ENCODE results near the gene IKZF3.

Gene IKZF3

DNA sequence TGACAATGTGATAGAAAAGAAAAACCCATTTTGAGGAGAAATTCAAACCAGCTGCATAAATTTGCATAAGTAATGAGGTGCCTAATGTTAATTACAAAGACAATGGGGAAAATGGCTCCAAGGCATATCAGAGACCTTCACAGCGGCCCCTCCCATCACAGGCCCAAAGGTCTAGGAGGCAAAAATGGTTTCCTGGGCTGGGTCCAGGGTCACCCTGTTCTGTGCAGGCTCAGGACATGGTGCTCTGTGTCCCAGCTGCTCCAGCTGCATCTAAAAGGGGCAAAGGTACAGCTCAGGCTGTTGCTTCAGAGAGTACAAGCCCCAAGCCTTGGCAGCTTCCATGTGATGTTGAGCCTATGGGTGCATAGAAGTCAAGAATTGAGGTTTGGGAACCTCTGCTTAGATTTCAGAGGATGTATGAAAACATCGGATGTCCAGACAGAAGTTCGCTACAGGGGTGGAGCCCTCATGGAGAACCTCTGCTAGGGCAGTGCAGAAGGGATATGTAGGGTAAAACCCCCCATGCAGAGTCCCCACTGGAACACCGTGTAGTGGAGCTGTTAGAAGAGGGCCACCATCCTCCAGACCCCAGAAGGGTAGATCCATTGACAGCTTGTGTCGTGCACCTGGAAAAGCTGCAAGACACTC is 40.6 kb downstream of the IKZF3 start:
- DNase-seq: no peak
- intact Hi-C loops (cut with DNase I): no loop called here

DNA sequence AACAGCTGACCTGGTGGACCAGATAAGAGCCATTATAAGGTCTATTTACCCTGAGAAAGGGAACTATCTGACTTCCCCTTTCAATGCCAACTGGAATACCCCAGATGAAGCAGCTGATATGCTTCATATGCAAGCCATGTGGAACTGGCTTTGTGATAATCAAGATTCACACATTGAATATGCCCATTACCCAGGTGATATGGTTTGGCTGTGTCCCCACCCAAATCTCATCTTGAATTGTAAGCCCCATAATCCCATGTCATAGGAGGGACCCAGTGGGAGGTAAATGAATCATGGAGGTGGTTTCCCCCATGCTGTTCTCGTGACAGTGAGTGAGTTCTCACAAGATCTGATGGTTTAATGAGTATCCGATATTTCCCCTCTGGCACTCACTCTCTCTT is 42.1 kb downstream of the IKZF3 start:
- intact Hi-C loops (cut with DNase I): no loop called here
- DNase-seq: no peak

DNA sequence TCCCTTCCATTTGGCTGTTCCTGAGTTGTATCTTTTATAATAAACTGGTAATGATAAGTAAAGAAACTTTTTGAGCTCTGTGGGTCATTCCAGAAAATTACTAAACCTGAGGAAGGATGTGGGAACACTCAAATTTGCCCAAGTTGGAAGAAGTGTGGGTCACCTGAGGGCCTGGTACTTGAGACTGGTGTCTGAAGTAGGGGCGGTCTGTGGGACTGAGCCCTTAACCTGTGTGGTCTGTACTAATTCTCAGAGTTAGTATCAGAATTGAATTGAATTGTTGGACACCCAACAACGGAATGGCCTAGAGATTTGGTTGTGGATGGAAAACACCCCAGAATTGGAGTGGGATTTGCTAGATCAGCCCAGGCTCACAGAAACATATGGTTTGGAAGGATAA is 43.1 kb downstream of the IKZF3 start:
- intact Hi-C loops (cut with DNase I): no loop called here

DNA sequence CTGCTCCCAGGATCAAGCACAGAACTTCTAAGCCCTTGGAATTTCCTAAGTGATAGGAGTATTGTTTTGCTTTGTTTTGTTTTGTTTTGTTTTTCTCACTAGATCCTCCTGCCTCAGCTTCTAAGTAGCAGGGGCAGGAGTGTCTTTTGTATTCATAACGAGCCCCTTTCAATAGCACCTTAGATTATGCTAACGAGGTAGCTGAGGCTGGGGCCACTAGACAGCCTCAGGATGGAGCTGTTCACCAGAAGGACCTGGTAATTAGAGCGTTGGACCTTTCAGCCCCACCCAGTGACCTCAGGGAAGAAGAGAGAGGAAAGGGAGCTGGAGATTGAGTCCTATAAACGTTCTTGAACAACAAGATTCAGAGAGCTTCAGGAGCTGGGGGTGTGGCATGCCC is 43.6 kb downstream of the IKZF3 start:
- intact Hi-C loops (cut with DNase I): no loop called here
- no peak for DNase-seq

More for the DNA sequence above, 43.1 kb downstream of the IKZF3 start:
- DNase-seq: no peak

DNA sequence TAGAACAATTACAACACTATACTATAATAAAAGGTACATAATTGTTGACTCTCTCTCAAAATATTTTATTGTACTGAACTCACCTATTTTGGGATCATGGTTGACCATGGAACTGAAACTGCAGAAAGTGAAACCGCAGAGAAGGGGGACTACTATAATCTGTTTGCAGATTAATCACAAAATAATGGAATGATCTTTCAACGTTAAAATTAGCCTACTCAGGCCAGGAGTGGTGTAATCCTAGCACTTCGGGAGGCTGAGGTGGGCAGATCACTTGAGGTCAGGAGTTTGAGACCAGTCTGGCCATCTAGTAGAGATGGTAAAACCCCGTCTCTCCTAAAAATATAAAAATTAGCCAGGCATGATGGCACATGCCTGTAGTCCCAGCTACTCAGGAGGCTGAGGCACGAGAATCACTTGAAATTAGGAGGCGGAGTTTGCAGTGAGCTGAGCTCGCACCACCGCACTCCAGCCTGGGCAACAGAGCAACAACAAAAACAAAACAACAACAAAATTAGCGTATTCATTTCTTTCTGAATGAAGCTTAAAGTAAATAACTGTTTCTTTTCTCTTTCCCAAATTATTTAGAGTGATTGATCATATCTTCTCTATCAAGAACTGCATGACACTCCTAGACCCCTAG is 45.6 kb downstream of the IKZF3 start:
- intact Hi-C loops (cut with DNase I): no loop called here

DNA sequence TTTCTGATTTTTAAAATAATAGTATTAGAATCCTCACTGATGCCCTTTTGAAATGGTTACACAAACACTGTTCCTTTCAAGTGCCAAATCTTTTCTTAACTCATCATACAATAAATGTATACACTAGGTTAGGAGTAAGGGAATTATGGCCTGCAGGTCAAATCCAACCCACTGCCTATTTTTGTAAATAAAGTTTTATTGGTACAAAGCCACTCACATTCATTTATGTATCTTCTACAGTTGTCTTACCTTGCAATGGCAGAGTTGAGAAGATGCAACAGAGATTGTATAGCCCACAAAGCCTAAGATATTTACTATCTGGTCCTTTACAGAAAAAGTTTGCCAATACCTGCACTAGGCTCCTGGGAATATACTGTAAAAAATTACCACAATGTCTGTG is 47.8 kb downstream of the IKZF3 start:
- intact Hi-C loops (cut with DNase I): no loop called here
- DNase-seq: no peak

More for the DNA sequence above, 45.6 kb downstream of the IKZF3 start:
- DNase-seq: no peak

DNA sequence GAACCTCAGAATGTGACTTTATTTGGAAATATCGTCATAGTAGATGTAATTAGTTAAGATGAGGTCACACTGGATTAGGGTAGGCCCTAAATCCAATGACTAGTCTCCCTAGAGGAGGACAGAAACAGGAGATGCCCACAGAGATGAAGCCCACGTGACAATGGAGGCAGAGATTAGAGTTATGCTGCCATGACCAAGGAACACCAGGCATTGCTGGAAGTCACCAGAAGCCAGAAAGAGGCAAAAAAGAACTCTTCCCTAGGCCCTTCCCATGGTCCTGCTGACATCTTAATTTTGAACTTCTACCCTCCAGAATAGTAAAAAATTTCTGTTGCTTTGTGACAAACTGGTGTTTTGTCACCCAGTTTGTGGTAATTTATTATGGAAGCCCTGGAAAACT is 49.6 kb downstream of the IKZF3 start:
- intact Hi-C loops (cut with DNase I): no loop called here
- DNase-seq: no peak

DNA sequence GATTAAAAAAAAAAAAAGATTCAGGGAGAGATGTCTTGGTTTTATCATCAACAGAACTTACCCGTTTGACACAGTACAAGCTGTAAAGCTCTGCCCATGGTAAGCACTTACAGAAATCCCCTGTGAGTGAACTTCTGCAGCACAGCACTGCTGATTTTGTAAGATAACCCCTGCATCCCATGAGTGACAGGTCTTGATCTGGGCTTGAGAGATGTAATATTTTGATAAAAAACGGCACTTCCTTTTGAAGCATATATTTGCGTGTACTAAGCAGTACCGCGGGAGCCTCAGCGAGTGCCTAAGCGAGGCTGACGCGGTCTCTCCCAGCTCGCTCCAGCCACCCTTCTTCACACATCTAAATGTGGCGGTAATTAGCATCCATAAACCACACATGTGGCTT is 50.5 kb downstream of the IKZF3 start:
- no peak for DNase-seq
- intact Hi-C loops (cut with DNase I): no loop called here

DNA sequence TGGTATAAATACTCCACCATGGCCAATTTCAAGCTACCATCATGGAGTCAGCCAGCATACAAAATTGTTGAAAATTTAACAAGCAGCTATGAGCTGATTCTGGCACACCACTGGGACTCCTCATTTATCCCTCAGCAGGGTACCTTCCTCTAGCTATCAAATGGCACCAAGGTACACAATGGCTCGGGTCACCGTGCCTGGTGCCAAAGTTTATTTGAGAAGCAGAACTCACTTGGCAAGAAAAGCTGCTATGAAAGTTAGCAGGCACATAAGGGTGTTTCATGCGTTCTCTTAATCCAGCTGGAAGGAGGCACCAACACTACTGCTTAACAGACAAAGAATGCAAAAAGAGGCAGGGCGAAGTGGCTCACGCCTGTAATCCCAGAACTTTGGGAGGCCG is 51.6 kb downstream of the IKZF3 start:
- no peak for DNase-seq
- intact Hi-C loops (cut with DNase I): no loop called here

DNA sequence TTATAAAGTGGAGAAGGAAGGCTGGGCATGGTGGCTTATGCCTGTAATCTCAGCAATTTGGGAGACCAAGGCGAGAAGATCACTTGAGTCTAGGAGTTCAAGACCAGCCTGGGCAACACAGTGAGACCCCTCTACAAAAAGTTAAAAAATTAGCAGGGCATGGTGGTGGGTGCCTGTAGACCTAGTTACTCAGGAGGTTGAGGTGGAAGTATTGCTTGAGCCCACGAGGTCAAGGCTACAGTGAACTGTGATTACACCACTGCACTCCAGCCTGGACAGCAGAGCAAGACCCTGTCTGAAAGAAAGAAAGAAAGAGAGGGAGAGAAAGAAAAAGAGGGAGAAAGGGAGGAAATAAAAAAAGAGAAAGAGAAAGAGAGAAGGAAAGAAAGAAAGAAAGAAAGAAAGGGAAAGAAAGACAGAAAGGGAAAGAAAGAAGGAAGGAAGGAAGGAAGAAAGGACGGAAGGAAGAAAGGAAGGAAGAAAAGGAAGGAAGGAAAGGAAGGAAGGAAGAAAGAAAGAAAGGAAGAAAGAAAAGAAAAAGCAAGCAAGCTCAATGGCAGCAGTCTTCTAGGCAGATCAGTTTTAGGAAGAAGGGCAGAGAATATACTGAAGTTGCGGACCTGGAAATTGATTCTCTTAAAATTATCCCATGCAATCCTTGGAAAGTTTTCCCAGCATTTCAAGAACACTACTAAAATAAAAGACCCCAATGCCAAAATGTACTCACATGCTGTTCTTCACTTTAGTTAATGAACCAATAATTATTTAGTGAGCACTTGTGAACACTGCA is 53.0 kb downstream of the IKZF3 start:
- no peak for DNase-seq
- intact Hi-C loops (cut with DNase I): no loop called here

DNA sequence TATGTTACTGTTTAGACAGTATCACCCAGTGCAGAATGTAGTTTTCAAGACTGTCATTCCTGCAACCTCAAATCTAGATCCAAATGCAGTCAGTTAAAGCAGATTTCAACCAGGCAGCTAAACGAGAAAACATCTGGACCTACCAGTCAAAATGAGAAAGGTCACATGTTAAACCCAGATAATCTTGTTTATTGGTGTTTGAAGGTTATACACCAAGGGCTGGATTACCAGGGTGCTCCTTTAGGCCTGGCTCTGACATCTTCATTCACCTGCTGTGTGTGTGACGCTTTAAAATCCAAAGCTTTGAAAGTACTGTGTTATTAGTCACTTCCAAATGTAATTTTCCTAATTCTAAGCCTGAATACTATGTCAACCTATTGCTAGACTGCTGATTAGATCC is 54.9 kb downstream of the IKZF3 start:
- intact Hi-C loops (cut with DNase I): no loop called here
- DNase-seq: no peak

DNA sequence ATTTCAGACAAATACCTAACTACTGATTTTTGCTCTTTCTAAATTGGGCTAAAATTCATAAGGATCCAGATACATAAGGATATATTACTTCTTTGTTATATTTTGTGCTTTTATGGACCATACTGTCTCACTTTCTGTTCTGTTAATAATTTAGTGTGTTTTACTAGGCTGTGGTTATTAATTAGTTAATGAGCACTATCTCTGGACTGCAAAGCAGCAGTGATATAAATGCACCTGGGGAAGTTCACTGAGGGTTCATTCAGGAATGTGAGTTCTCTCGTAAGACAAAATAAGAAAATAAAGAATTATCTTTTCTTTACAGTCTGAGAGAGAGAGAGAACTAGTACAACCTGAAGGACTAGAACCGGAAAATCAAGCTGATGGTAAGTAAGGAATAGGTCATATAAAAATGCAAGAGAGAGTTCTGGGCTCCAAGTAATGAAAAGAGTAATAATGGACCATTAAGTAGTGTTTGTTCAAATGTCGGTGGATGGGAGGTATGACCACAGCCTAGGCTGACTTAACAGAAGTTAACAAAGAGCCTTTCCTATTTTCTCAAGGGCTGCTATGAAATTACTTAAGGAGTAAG is 55.6 kb downstream of the IKZF3 start:
- DNase-seq: no peak
- intact Hi-C loops (cut with DNase I): no loop called here

DNA sequence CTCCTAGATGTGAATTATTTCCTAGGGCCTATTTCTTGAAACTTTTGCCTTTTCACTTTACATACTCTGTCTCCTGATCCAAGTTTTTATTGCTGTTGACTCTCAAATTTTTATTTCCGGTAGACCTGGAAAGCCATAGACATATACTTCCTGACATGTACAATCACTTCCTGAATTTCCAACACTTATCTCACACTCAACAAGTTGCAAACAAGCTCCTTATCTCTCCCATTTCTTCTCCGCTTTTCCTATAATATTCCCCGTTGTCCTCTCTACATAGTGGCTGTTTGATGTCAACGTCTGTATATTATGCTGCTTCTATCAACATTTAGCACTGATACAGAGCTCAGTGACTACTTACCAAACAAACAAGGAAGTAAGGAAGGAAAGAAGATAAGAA is 59.3 kb downstream of the IKZF3 start:
- no peak for DNase-seq
- intact Hi-C loops (cut with DNase I): no loop called here

DNA sequence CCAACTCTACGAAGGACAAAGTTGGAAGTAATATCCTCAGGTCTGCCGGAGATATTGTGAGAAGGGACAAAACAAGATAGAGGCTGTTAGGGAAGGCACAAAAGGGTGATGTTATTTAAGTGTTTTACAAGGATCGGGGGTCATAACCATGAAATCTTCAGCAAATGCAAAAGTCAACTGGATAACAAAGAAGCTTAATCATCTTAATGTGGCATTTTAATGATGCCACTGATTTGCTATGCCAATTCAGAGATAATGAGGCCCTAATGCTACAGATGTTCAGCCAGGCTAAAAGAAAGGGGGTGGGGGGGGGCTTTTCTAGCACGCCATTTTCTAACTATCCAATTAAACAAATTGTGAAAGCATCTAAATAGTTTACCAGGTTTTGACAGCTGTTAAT is 63.1 kb downstream of the IKZF3 start:
- no peak for DNase-seq
- intact Hi-C loops (cut with DNase I): no loop called here

DNA sequence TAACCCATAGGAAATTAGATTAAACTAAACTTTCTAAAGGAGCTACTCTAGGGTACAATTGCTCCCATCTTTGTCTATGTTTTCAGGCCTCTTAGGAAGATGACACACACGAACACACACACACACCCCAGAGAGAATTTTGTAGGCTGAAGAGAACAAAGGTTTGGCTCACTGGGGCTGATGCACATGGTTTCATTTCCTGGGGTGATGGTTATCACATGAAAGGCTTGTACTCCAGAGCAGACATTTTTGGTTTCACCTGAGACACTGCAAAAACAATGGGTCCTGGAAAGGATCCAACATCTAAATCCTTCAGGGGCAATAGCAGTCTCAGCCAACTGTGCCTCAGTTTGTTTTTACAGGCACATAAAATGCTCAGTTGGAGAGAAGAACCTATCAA is 63.6 kb downstream of the IKZF3 start:
- DNase-seq: no peak
- intact Hi-C loops (cut with DNase I): no loop called here

DNA sequence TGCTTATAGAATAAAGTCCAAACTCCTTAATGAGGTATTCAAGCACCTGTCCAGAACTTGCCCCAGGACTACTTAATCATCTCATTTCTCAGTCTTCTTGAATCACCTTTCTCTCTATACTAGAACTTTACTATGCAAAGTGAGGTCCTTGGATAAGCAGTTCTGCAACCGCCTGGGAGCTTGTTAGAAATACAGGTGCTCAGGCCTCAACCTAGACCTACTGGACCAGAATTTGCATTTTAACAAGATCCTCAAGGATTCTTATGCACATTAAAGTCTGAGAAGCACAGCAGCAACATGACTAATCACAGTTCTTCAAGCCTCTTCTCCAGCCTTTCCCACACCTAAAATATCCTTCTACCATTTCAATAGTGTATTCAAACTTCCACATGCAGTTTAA is 64.7 kb downstream of the IKZF3 start:
- DNase-seq: no peak
- intact Hi-C loops (cut with DNase I): no loop called here

DNA sequence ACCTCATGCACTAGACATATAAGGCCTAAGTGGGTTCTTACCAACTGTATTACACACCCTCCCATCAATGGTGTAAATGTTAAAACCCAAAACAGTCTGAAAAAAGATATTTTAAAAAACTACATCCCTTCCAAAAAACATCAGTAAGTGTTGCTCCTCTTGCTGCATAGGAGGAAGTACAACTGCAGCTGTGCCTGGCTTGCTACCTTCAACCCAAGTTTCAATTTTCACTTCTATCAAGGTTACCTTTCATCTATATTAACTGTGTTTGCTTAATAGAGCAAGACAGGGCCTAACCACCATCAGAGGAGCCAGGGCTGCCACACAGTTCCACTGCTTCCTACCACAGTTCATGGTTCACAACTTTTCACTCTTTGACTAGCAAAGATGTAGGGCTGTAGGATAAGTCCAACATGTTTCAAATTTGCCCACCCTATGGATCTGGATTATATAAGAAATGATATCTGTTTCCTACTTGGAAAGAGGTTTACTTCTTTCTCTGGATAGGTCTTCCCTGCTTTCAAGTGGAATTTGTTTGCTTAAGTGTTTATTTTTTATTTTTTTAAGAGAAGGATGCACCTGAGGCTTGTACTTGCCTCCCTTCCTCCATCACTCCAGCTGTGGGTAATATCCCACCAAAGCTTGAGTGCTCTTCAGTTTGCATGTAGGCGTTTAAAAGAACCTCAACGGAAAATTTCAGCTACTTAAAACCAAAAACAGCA is 69.7 kb downstream of the IKZF3 start:
- DNase-seq: no peak
- intact Hi-C loops (cut with DNase I): no loop called here

DNA sequence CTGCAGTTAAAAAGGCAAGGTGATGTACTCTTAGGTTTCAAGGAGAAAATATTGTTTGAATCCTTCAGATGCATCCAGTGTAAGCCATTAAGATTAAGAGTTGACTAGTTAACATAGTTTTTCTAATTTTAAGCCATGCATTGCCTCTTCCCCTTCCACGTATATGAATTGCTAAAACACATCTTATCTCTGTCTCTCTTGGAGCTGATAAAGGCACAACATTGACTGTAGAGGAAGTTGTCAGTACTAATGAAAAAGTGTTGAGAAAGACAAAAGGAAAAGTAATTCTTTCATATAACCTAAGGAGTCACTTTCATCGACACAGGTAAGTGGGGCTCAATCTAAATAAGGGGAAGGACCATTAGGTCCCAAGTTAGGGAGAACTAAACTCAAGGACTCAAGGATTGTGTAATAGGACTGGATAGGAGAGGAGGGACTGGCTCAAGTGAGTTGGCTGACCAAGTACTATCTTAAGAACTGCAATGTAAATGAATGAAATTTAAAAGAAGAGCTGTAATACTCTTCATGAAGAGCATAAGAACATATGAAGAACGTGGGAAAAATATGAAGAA is 70.7 kb downstream of the IKZF3 start:
- DNase-seq: no peak
- intact Hi-C loops (cut with DNase I): no loop called here

DNA sequence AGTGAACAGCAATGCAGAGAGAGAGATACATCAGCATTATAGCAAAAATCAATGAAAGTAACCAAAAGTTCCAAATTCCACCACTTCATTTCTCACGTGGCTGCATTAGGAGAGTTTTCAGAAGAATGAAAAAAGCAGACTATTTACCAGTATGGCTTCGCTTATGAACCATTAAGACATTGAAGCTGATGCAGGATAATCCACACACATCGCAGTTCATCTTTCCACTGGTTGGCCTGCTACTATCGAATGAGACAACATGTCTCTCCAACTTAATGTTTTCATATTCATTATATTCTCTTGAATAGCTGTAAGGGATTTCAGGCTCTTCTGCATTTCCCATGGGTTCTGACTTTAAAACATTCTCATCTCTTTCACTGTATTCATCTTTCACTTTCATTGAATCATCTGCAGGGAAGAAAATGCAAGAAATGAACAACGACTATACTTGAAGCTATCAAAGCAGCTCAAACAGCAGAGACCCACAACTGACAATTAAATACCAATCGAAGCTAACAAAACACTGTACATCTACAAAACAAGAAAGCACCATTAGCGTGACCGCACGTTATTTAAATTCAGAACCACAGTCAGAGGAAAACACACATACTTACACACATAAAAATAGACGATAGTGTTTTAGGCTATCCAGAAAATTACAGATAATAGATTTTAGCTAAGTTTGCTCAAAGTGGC is 71.4 kb downstream of the IKZF3 start:
- DNase-seq: no peak
- intact Hi-C loops (cut with DNase I): no loop called here
